GM21786 (cell line): ENCODE results near the gene EXD3.

ENCODE experiments used
- ATAC-seq: cut with Tn5 transposase; IDR thresholded peaks from one replicate; pipeline ENCODE4 v1.9.1; 2021; ENCODE audit not compliant: unreplicated experiment

The EXD3 gene

GRCh38 chr9:137319739-137320551 is 103.0 kb downstream of the EXD3 start:
- ATAC-seq: no peak

- no peak for ATAC-seq
These were observed 103.8 kb downstream of the EXD3 start for GRCh38 chr9:137319011-137319738.

GRCh38 chr9:137318602-137319001 is 104.4 kb downstream of the EXD3 start:
- ATAC-seq: no peak

- no peak for ATAC-seq
These were observed 105.0 kb downstream of the EXD3 start for GRCh38 chr9:137317718-137318511.

- no peak for ATAC-seq
These were observed 105.8 kb downstream of the EXD3 start for GRCh38 chr9:137317021-137317717.

GRCh38 chr9:137316012-137316981 is 106.7 kb downstream of the EXD3 start:
- ATAC-seq: no peak

- no peak for ATAC-seq
These were observed 107.4 kb downstream of the EXD3 start for GRCh38 chr9:137315581-137316011.

- no peak for ATAC-seq
These were observed 108.1 kb downstream of the EXD3 start for GRCh38 chr9:137314561-137315560.

GRCh38 chr9:137313956-137314560 is 108.9 kb downstream of the EXD3 start:
- no peak for ATAC-seq

GRCh38 chr9:137313326-137313936 is 109.5 kb downstream of the EXD3 start:
- no peak for ATAC-seq

GRCh38 chr9:137312852-137313325 is 110.1 kb downstream of the EXD3 start:
- ATAC-seq: no peak

- ATAC-seq: no peak
These were observed 110.7 kb downstream of the EXD3 start for GRCh38 chr9:137311986-137312851.

- ATAC-seq: no peak
These were observed 111.6 kb downstream of the EXD3 start for GRCh38 chr9:137311171-137311985.

GRCh38 chr9:137310189-137311052 is 112.5 kb downstream of the EXD3 start:
- no peak for ATAC-seq
